PFSK-1 (cell line): ENCODE results near the gene SPRY2.

Experiments
- FOXP2 ChIP-seq: optimal IDR thresholded peaks from 2 replicates; pipeline ENCODE3; 2011; ENCODE audit warnings: borderline replicate concordance, control low read depth, inconsistent platforms; ENCODE audit not compliant: insufficient read depth; ENCODE audit errors: extremely low read length, extremely low read depth
- POLR2AphosphoS5 ChIP-seq: IDR thresholded peaks from 2 replicates; pipeline ENCODE4 v1.6.1; 2012; ENCODE audit warnings: low read depth, mild to moderate bottlenecking, control low read depth, low read length, moderate library complexity
- SIN3A ChIP-seq: IDR thresholded peaks from 2 replicates; pipeline ENCODE4 v1.6.1; 2012; ENCODE audit warnings: mild to moderate bottlenecking, low read length, moderate library complexity, borderline replicate concordance; ENCODE audit not compliant: insufficient read depth
- TAF1 ChIP-seq: IDR thresholded peaks from 2 replicates; pipeline ENCODE4 v1.6.1; 2012; ENCODE audit warnings: low read length, control low read depth, borderline replicate concordance; ENCODE audit not compliant: insufficient read depth
- TF ChIP-seq, protein P1 (sequence below), 2 experiments: IDR thresholded peaks; 2 replicates each; pipeline versions ENCODE4 v1.6.1 to v1.8.0; 2011 to 2012; ENCODE audit warnings: low read depth in 2 of 2, low read length in 2 of 2, control low read depth in 1 of 2, inconsistent platforms in 1 of 2, mild to moderate bottlenecking in 1 of 2, moderate library complexity in 1 of 2; ENCODE audit not compliant: insufficient read depth in 1 of 2

Gene SPRY2

DNA sequence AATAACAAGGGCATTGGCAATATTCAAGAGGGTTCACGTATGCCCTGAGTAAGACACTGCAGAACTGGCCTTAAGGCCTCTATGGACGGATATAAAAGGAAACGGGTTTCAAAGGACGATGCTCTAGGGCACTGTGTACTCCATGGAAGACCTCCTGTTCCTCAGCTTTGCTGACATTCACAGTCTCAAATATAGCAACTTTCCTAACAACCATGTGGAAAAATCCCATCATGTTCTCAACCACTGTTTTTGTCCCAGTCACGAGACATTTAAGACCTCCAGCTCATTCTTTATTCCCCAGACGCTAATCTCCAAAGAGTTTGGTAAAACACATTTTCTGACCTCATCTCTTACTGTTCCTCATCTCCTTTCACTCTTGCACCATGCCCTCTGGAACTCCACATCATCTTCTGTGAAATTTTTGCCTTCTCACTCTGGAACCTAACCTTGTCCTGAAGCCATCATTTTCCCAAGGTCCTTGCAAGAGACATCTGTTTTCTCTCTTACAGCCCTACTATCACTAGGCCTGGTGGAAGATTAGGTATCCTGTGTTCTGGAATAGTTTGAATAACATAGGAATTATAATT is 37.6 kb downstream of the SPRY2 start:
- TF ChIP-seq FOXP2 (no peak), POLR2AphosphoS5 (no peak), SIN3A (no peak), TAF1 (no peak)
- TF ChIP-seq, protein P1, sequence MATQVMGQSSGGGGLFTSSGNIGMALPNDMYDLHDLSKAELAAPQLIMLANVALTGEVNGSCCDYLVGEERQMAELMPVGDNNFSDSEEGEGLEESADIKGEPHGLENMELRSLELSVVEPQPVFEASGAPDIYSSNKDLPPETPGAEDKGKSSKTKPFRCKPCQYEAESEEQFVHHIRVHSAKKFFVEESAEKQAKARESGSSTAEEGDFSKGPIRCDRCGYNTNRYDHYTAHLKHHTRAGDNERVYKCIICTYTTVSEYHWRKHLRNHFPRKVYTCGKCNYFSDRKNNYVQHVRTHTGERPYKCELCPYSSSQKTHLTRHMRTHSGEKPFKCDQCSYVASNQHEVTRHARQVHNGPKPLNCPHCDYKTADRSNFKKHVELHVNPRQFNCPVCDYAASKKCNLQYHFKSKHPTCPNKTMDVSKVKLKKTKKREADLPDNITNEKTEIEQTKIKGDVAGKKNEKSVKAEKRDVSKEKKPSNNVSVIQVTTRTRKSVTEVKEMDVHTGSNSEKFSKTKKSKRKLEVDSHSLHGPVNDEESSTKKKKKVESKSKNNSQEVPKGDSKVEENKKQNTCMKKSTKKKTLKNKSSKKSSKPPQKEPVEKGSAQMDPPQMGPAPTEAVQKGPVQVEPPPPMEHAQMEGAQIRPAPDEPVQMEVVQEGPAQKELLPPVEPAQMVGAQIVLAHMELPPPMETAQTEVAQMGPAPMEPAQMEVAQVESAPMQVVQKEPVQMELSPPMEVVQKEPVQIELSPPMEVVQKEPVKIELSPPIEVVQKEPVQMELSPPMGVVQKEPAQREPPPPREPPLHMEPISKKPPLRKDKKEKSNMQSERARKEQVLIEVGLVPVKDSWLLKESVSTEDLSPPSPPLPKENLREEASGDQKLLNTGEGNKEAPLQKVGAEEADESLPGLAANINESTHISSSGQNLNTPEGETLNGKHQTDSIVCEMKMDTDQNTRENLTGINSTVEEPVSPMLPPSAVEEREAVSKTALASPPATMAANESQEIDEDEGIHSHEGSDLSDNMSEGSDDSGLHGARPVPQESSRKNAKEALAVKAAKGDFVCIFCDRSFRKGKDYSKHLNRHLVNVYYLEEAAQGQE (IDR thresholded peaks at IDR 0.05; ENCODE audit: insufficient read depth in 1 of 2, low read depth in 2 of 2, low read length in 2 of 2): no peak

DNA sequence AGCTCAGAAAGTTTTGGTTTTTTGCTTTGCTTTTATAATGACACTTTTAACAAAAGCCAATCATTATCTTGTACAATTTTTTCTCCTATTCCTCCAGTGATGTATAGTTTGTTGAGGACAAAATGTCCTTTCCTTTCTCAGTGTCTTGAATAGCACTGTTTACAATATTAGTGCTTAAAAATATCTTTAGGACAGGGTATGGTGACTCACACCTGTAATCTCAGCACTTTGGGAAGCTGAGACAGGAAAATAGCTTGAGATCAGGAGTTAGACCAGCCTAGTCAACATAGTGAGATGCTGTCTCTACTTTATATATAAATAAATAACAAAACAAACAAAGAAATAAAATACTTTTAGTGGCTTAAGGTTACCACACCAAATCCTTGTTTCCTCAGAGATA is 41.9 kb downstream of the SPRY2 start:
- TF ChIP-seq, protein P1 (IDR thresholded peaks at IDR 0.05; ENCODE audit: insufficient read depth in 1 of 2, low read depth in 2 of 2, low read length in 2 of 2): no peak
- TF ChIP-seq SIN3A: no peak
- no peak for TF ChIP-seq FOXP2
- TF ChIP-seq POLR2AphosphoS5: no peak
- no peak for TF ChIP-seq TAF1

DNA sequence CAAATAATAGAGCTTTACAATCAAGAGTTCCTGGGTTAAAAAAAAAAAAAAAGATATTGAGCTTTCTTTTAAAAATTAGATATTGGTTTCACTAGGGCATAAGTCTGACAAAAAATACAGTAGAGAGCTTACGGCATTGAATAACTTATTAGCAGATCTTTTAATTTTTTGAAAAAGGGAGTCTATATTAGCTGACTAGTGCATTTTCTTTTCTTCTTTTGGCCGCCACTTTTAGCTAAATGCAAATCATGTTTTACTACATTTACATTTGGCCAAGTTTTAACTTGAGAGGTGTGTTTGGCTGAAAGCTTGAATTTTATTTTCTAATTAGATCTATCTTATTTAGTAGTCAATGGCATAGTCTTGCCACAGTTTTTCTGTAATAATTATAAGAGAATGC is 43.4 kb downstream of the SPRY2 start:
- no peak for TF ChIP-seq POLR2AphosphoS5
- TF ChIP-seq, protein P1 (IDR thresholded peaks at IDR 0.05; ENCODE audit: insufficient read depth in 1 of 2, low read depth in 2 of 2, low read length in 2 of 2): no peak
- no peak for TF ChIP-seq SIN3A
- no peak for TF ChIP-seq FOXP2
- no peak for TF ChIP-seq TAF1

DNA sequence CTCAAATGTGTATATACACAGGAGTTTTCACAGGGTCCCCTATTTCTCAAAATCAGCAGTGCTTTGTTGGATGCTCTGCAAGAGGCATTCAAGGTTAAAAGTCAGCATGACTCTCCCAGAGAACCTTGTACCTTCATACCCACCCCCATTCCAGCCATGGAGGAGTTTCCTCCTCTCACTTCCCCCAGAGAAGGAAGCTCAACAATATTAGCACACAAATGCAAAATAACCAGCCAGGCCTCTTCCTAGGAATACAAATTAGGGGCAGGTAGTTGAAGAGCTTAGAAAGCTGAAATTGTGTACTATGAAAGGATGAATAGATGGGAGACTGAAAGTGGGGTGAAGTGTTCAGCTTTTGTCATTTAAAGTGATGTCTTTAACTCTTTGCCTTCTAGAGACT is 43.8 kb downstream of the SPRY2 start:
- TF ChIP-seq TAF1 (no peak), SIN3A (no peak), FOXP2 (no peak), POLR2AphosphoS5 (no peak)
- TF ChIP-seq, protein P1 (IDR thresholded peaks at IDR 0.05; ENCODE audit: insufficient read depth in 1 of 2, low read depth in 2 of 2, low read length in 2 of 2): no peak
